CD14-positive monocyte (primary cell): ENCODE results near the gene TSEN54. TPM values are rescaled to one million over a fixed set of nuclear protein-coding genes. Genes with fewer than 3 reads are reported as not detected.

Source experiments
- DNase-seq, 3 donors: peaks; one replicate each; pipeline ENCODE4 v3.0.0-alpha.2; 2011 to 2022
- H2AFZ ChIP-seq: 2 replicates; pipeline ENCODE4 v1.6.0; 2012; ENCODE audit warnings: mild to moderate bottlenecking, low read depth, low read length, inconsistent platforms; ENCODE audit not compliant: insufficient read depth, poor library complexity, severe bottlenecking
- H3K27ac ChIP-seq, 2 donors: 1 replicate in 1 of 2; 2 replicates in 1 of 2; pipeline ENCODE4 v1.5.1; 2012 to 2013; ENCODE audit warnings: low read length in 2 of 2, control low read depth in 1 of 2, inconsistent platforms in 1 of 2, low read depth in 1 of 2, mild to moderate bottlenecking in 1 of 2
- H3K27me3 ChIP-seq, 2 donors: one replicate each; pipeline versions ENCODE4 v1.6.0 to v1.6.1; 2011 to 2013; ENCODE audit warnings: low read length in 2 of 2; ENCODE audit not compliant: control insufficient read depth in 2 of 2, insufficient read depth in 2 of 2
- H3K36me3 ChIP-seq, 2 donors: replicated peaks in 1 of 2; 1 replicate in 1 of 2; 2 replicates in 1 of 2; pipeline versions ENCODE4 v1.5.1 to v1.6.1; 2012 to 2013; ENCODE audit warnings: low read length in 2 of 2, control low read depth in 1 of 2, inconsistent platforms in 1 of 2, mild to moderate bottlenecking in 1 of 2; ENCODE audit not compliant: insufficient read depth in 2 of 2, control insufficient read depth in 1 of 2
- H3K4me1 ChIP-seq, 2 donors: 1 replicate in 1 of 2; 2 replicates in 1 of 2; pipeline versions ENCODE4 v1.5.1 to v1.6.1; 2012 to 2013; ENCODE audit warnings: low read length in 2 of 2, control low read depth in 1 of 2, inconsistent platforms in 1 of 2, mild to moderate bottlenecking in 1 of 2, moderate library complexity in 1 of 2; ENCODE audit not compliant: insufficient read depth in 2 of 2, control insufficient read depth in 1 of 2
- H3K4me2 ChIP-seq: replicated peaks from 2 replicates; pipeline ENCODE3; 2012; ENCODE audit warnings: low read length, moderate library complexity, mild to moderate bottlenecking; ENCODE audit not compliant: poor library complexity, severe bottlenecking; ENCODE audit errors: extremely low read depth
- H3K4me3 ChIP-seq, 3 experiments: fragments of 200-600 bp in 1 of 3; sonication (generic) in 1 of 3; replicated peaks in 1 of 3; 1 replicate in 2 of 3; 2 replicates in 1 of 3; pipeline ENCODE4 v1.5.1; 2011 to 2013; ENCODE audit warnings: low read length in 3 of 3, mild to moderate bottlenecking in 3 of 3, control low read depth in 2 of 3, low read depth in 2 of 3, inconsistent platforms in 1 of 3, moderate library complexity in 1 of 3
- H3K79me2 ChIP-seq: 2 replicates; pipeline ENCODE4 v1.6.0; 2012; ENCODE audit warnings: mild to moderate bottlenecking, control low read depth, inconsistent platforms, low read length, moderate library complexity; ENCODE audit not compliant: insufficient read depth
- H3K9ac ChIP-seq: 2 replicates; pipeline ENCODE4 v1.6.0; 2017; ENCODE audit warnings: low read length, mild to moderate bottlenecking; ENCODE audit not compliant: insufficient read depth, poor library complexity, severe bottlenecking
- H3K9me3 ChIP-seq, 2 donors: replicated peaks in 1 of 2; 1 replicate in 1 of 2; 2 replicates in 1 of 2; pipeline versions ENCODE4 v1.5.1 to v1.6.1; 2012 to 2013; ENCODE audit warnings: low read length in 2 of 2, control low read depth in 1 of 2; ENCODE audit not compliant: control insufficient read depth in 1 of 2, insufficient read depth in 1 of 2
- H4K20me1 ChIP-seq: 2 replicates; pipeline ENCODE4 v1.6.0; 2012; ENCODE audit warnings: mild to moderate bottlenecking, low read length, control low read depth, moderate library complexity; ENCODE audit not compliant: insufficient read depth
- H3K27ac Mint-ChIP-seq, 7 donors: one replicate each; pipeline ENCODE4 v1.8.0; 2020; ENCODE audit warnings: mild to moderate bottlenecking in 7 of 7, mixed read lengths in 7 of 7, moderate library complexity in 6 of 7, inconsistent platforms in 2 of 7
- H3K27me3 Mint-ChIP-seq, 3 donors: one replicate each; pipeline ENCODE4 v1.8.0; 2021 to 2022; ENCODE audit warnings: low read depth in 3 of 3, mild to moderate bottlenecking in 3 of 3, mixed read lengths in 3 of 3, moderate library complexity in 3 of 3, inconsistent platforms in 1 of 3
- H3K36me3 Mint-ChIP-seq, 2 donors: one replicate each; pipeline ENCODE4 v1.8.0; 2020; ENCODE audit warnings: mixed read lengths in 2 of 2, inconsistent platforms in 1 of 2, mild to moderate bottlenecking in 1 of 2
- H3K4me1 Mint-ChIP-seq: one replicate; pipeline ENCODE4 v1.8.0; 2020; ENCODE audit warnings: mild to moderate bottlenecking, mixed read lengths
- H3K4me3 Mint-ChIP-seq, 2 donors: one replicate each; pipeline ENCODE4 v1.8.0; 2020; ENCODE audit warnings: mild to moderate bottlenecking in 2 of 2, mixed read lengths in 2 of 2, moderate library complexity in 1 of 2
- H3K9me3 Mint-ChIP-seq, 7 donors: one replicate each; pipeline ENCODE4 v1.8.0; 2020 to 2022; ENCODE audit warnings: mixed read lengths in 7 of 7, mild to moderate bottlenecking in 6 of 7, moderate library complexity in 6 of 7, inconsistent platforms in 2 of 7
- WGBS: methylation state at CpG from one replicate; pipeline ENCODE4 v1.1.5; 2013; ENCODE audit warnings: missing lambda C conversion rate; ENCODE audit not compliant: insufficient coverage; 5-methylcytosine and 5-hydroxymethylcytosine counted together
- intact Hi-C, 2 donors: fragments of 100-400 bp; cut with micrococcal nuclease; formaldehyde crosslinking; loops; one replicate each; pipeline versions ENCODE4 v1.15.0 to v1.15.1; 2023
- polyA plus RNA-seq, 3 donors: library from polyadenylated mRNA; depleted of rRNA in 1 of 3; unstranded in 2 of 3; stranded (reverse) in 1 of 3; fragments of 300-500 nt in 2 of 3; fragments of >200 nt in 1 of 3; fragmentation: Illumina TruSeq in 2 of 3; gene quantifications; 1 replicate in 2 of 3; 2 replicates in 1 of 3; pipeline ENCODE4 v1.2.3, GENCODE V29; 2012 to 2021
- TF ChIP-seq, protein P1 (sequence below): fragments of 200-600 bp; IDR thresholded peaks from one replicate; pipeline ENCODE4 v1.8.0; 2022; ENCODE audit warnings: antibody characterized with exemption, mild to moderate bottlenecking

The TSEN54 gene
- polyA plus RNA-seq, 3 donors: 10.3 to 13.6 (median 11.8) TPM

DNA sequence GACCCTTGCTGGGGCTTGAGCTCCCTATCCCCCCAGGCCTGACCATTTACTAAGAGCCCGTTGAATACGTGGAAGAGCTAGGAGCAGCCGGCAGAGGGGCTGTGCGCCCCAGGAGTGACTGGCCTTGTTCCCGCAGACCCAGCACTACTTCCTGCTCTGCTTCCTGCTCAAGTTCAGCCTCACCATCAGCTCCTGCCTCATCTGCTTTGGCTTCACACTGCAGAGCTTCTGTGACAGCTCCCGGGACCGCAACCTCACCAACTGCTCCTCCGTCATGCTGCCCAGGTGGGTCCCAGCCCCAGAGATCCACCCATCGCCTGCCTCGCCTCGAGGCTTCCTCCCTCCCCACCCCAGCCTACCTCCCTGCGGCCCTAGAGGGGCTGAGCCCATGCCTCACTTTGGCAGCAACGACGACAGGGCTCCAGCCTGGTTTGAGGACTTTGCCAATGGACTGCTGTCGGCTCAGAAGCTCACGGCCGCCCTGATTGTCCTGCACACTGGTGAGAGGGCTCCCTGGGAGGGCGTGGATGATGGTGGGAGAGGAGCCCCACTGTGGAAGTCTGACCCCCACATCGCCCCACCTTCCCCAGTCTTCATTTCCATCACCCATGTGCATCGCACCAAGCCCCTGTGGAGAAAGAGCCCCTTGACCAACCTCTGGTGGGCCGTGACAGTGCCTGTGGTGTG is 18.1 kb upstream of the TSEN54 start:
- Histone ChIP-seq H3K4me1 (no peaks in the 10 kb centered on the region), H3K4me3 (no peak overlapping the region), H3K36me3 (peaks cover 55 to 75% of the 10 kb centered on the region in 2 donors), H3K4me2 (no peak overlapping the region), H3K27me3 (no peaks in the 10 kb centered on the region), H3K9me3 (no peaks in the 10 kb centered on the region), H3K9ac (no peak overlapping the region), H4K20me1 (no peaks in the 10 kb centered on the region), H2AFZ (no peak overlapping the region), H3K27ac (no peak overlapping the region), H3K79me2 (no peaks in the 10 kb centered on the region)
- H3K27me3 Mint-ChIP-seq: peaks cover 0 to 3% (median 2%) of the 10 kb centered on the region in 3 donors
- TF ChIP-seq, protein P1, sequence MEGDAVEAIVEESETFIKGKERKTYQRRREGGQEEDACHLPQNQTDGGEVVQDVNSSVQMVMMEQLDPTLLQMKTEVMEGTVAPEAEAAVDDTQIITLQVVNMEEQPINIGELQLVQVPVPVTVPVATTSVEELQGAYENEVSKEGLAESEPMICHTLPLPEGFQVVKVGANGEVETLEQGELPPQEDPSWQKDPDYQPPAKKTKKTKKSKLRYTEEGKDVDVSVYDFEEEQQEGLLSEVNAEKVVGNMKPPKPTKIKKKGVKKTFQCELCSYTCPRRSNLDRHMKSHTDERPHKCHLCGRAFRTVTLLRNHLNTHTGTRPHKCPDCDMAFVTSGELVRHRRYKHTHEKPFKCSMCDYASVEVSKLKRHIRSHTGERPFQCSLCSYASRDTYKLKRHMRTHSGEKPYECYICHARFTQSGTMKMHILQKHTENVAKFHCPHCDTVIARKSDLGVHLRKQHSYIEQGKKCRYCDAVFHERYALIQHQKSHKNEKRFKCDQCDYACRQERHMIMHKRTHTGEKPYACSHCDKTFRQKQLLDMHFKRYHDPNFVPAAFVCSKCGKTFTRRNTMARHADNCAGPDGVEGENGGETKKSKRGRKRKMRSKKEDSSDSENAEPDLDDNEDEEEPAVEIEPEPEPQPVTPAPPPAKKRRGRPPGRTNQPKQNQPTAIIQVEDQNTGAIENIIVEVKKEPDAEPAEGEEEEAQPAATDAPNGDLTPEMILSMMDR: no peak
- H3K9me3 Mint-ChIP-seq: peaks cover 0 to 2% (median 0%) of the 10 kb centered on the region in 7 donors
- DNase-seq: no peak
- H3K27ac Mint-ChIP-seq: peak overlapping the region in 1 of 7 donors; percentile 50
- 4% methylated on average over 15 of the region's 21 CpGs for WGBS
- no peak overlapping the region for H3K4me3 Mint-ChIP-seq
- intact Hi-C loops: no loop called here
- peaks cover 64 to 69% of the 10 kb centered on the region in 2 donors for H3K36me3 Mint-ChIP-seq
- H3K4me1 Mint-ChIP-seq: peaks cover 26% of the 10 kb centered on the region

DNA sequence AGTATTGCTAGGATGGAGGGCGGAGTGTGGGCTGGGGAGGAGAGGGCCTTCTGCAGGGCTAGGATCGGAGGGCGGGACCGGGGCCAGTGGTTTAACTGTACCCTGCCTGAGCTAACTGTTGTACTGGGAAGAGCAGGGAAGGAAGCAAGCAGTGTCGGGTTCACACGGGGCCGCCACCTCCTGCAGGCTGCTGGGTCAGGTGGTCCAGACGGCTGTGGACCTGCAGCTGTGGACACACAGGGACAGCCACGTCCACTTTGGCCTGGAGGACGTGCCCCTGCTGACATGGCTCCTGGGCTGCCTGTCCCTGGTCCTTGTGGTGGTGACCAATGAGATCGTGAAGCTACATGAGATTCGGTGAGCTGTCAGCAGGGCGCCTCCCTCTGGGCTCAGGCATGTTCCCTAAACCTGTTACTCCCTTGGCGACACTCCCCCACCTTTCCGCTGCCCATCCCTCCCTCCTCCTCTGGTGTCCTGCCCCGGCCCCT is 17.6 kb upstream of the TSEN54 start:
- no peaks in the 10 kb centered on the region for H3K9me3 ChIP-seq
- no peaks in the 10 kb centered on the region for H4K20me1 ChIP-seq
- peaks cover 26% of the 10 kb centered on the region for H3K4me1 Mint-ChIP-seq
- no peak overlapping the region for H3K4me3 ChIP-seq
- H3K9ac ChIP-seq: no peak overlapping the region
- H2AFZ ChIP-seq: no peak overlapping the region
- DNase-seq: no peak
- H3K36me3 ChIP-seq: peaks cover 49 to 69% of the 10 kb centered on the region in 2 donors
- H3K4me3 Mint-ChIP-seq: no peak overlapping the region
- H3K4me2 ChIP-seq: no peak overlapping the region
- H3K27ac Mint-ChIP-seq: peak overlapping the region in 1 of 7 donors; percentile 14
- H3K27me3 Mint-ChIP-seq: peaks cover 0 to 3% (median 0%) of the 10 kb centered on the region in 3 donors
- H3K9me3 Mint-ChIP-seq: peaks cover 0 to 2% (median 0%) of the 10 kb centered on the region in 7 donors
- no peak overlapping the region for H3K27ac ChIP-seq
- TF ChIP-seq, protein P1: no peak
- H3K27me3 ChIP-seq: no peaks in the 10 kb centered on the region
- intact Hi-C loops: no loop called here
- H3K36me3 Mint-ChIP-seq: peaks cover 59 to 64% of the 10 kb centered on the region in 2 donors
- 37% methylated on average over 15 of the region's 16 CpGs for WGBS
- no peaks in the 10 kb centered on the region for H3K4me1 ChIP-seq
- no peaks in the 10 kb centered on the region for H3K79me2 ChIP-seq
